ENCODE results near the gene ZNF766.
"Not testable (repeated sequence)": the region's sequence is repeated elsewhere in the genome, so short reads cannot be mapped to it uniquely, and the experiment has no call there.

Gene ZNF766

DNA sequence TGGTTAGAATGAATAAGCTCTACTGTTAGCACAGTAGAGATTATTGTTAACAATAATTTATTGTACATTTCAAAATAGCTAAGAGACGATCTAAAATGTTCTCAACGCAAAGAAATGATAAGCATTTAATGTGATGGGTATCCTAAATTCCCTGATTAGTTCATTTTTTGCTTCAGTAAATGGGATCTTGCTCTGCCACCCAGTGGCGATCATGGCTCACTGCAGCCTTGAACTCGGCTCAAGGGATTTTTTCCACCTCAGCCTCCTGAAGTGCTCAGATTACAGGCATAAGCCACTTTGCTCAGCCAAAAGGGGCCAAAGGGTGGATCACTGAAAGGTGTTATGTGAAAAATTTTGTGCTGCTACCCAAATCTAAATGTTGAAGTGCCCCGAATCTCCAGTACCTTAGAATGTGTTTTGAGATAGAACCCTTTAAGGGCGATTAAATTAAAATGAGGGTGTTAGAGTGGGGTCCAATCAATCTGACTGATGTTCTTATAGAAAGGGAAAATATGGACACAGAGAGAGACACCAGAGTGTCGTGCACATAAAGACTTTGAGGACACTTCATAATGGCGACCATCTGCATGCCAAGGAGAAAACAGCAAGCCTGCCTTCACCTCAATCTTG is 31.5 kb upstream of the ZNF766 start:
- TF ChIP-seq, protein P1, sequence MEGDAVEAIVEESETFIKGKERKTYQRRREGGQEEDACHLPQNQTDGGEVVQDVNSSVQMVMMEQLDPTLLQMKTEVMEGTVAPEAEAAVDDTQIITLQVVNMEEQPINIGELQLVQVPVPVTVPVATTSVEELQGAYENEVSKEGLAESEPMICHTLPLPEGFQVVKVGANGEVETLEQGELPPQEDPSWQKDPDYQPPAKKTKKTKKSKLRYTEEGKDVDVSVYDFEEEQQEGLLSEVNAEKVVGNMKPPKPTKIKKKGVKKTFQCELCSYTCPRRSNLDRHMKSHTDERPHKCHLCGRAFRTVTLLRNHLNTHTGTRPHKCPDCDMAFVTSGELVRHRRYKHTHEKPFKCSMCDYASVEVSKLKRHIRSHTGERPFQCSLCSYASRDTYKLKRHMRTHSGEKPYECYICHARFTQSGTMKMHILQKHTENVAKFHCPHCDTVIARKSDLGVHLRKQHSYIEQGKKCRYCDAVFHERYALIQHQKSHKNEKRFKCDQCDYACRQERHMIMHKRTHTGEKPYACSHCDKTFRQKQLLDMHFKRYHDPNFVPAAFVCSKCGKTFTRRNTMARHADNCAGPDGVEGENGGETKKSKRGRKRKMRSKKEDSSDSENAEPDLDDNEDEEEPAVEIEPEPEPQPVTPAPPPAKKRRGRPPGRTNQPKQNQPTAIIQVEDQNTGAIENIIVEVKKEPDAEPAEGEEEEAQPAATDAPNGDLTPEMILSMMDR (IDR thresholded peaks at IDR 0.05; ENCODE audit: low read depth, low read length), result peak; percentile 96
- DNase-seq (ENCODE audit: extremely low read depth, low read depth), result peak; percentile 27

GRCh38 chr19:52244021-52244420 is 25.4 kb upstream of the ZNF766 start:
- TF ChIP-seq, protein P1 (IDR thresholded peaks at IDR 0.05; ENCODE audit: low read depth, low read length), result no peak
- DNase-seq (ENCODE audit: extremely low read depth, low read depth), result no peak

DNA sequence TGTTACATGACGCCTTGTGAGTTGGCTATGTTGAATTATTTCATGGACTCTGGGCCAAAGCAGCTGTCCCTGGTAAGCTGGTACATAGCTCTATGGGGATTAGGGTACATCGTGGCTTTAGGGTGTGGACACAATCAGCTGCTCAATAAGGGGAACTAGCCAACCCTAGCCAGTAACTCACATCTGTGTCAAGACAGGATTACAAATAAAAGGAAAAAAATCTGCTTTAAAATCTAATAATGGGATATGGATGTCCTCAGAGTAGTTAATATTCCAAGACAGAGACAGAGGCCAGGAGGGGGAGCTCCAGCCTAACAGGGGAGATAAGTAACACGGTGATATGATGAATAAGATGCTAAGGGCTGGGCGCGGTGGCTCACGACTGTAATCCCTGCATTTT is 21.1 kb upstream of the ZNF766 start:
- peak; percentile 4 for DNase-seq (ENCODE audit: extremely low read depth, low read depth)
- TF ChIP-seq, protein P1 (IDR thresholded peaks at IDR 0.05; ENCODE audit: low read depth, low read length), result peak; percentile 43

GRCh38 chr19:52258426-52258825 is 11.0 kb upstream of the ZNF766 start:
- TF ChIP-seq, protein P1 (IDR thresholded peaks at IDR 0.05; ENCODE audit: low read depth, low read length), result no peak
- no peak for DNase-seq (ENCODE audit: extremely low read depth, low read depth)

- DNase-seq (ENCODE audit: extremely low read depth, low read depth), result not testable (repeated sequence)
These were observed 3.8 kb upstream of the ZNF766 start for GRCh38 chr19:52265556-52265955.

DNA sequence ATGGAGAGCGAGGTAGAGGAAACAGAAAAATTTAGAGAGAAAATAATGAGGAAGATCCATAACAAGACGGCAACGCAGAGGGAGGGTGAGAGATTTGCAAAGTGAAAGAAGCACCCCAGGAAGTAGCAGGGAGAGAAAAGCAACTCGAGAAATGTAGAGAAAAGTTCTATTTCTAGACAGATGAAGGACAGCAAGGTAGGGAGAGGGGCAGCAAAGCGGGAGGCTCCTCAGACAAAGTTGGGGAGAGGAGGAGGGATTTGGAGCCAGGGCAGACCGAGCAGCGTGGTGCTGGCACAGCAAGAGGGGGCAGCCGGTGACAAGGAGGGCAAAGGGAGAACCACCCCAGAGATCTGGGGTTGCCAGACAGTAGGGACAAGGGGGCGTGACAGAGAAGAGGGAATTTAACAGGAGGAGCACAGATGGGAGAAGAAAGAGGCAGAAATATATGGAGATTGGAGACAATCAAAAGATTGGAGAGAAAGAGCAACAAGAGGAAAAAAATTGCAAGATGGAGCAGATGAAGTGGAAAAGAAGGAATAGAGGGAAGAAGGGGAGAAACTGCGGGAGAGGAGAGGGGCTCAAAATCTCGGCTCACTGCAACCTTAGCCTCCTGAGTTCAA is 989 bp downstream of the ZNF766 start:
- no peak for DNase-seq (ENCODE audit: extremely low read depth, low read depth)
- TF ChIP-seq, protein P1 (IDR thresholded peaks at IDR 0.05; ENCODE audit: low read depth, low read length), result no peak

GRCh38 chr19:52273301-52273700 is 3.9 kb downstream of the ZNF766 start:
- TF ChIP-seq, protein P1 (IDR thresholded peaks at IDR 0.05; ENCODE audit: low read depth, low read length), result no peak
- no peak for DNase-seq (ENCODE audit: extremely low read depth, low read depth)

GRCh38 chr19:52274191-52274590 is 4.8 kb downstream of the ZNF766 start:
- TF ChIP-seq, protein P1 (IDR thresholded peaks at IDR 0.05; ENCODE audit: low read depth, low read length), result no peak
- no peak for DNase-seq (ENCODE audit: extremely low read depth, low read depth)

All from AG09319 (cell line).